Anterior cingulate cortex (tissue), 58 donors: ENCODE results near the gene FAAP100.

Experiments
- DNase-seq, 58 donors: peaks; one replicate each; lab custom pipeline; 2025; lab: John Stamatoyannopoulos, UW

Gene FAAP100

GRCh38 chr17:81514489-81514738, 37.7 kb downstream of the FAAP100 start:
- DNase-seq, result no peak

- peak in 35 of 58 donors; percentile 35 to 72 (median 57) for DNase-seq
These were observed 38.2 kb downstream of the FAAP100 start for GRCh38 chr17:81513753-81514488.

GRCh38 chr17:81513372-81513752, 38.8 kb downstream of the FAAP100 start:
- peak in 35 of 58 donors; percentile 41 to 72 (median 58) for DNase-seq

GRCh38 chr17:81512562-81513371, 39.4 kb downstream of the FAAP100 start, which contains the start of gene ACTG1:
Gene ACTG1 (minus strand): TSS chr17:81512799. CDS start chr17:81512354, 445 bp downstream.
- peak; percentile 38 to 94 (median 89) for DNase-seq

- DNase-seq, result peak in 1 of 58 donors; percentile 74
These were observed 40.2 kb downstream of the FAAP100 start for GRCh38 chr17:81511804-81512561.

GRCh38 chr17:81511554-81511803, 40.7 kb downstream of the FAAP100 start:
- no peak for DNase-seq

- DNase-seq, result peak in 2 of 58 donors; percentile 13 to 16
These were observed 41.2 kb downstream of the FAAP100 start for GRCh38 chr17:81510785-81511553.

- DNase-seq, result no peak
These were observed 42.0 kb downstream of the FAAP100 start for GRCh38 chr17:81509972-81510784.

- no peak for DNase-seq
These were observed 42.8 kb downstream of the FAAP100 start for GRCh38 chr17:81509207-81509971.

GRCh38 chr17:81508639-81509206, 43.4 kb downstream of the FAAP100 start:
- no peak for DNase-seq

GRCh38 chr17:81503619-81504018, 48.5 kb downstream of the FAAP100 start:
- DNase-seq, result no peak

- DNase-seq, result no peak
These were observed 49.6 kb downstream of the FAAP100 start for GRCh38 chr17:81502471-81503017.

- no peak for DNase-seq
These were observed 52.1 kb downstream of the FAAP100 start for GRCh38 chr17:81500047-81500446.

- DNase-seq, result no peak
These were observed 52.6 kb downstream of the FAAP100 start for GRCh38 chr17:81499601-81499970.

GRCh38 chr17:81498953-81499600, 53.1 kb downstream of the FAAP100 start:
- no peak for DNase-seq

GRCh38 chr17:81494626-81495377, 57.4 kb downstream of the FAAP100 start:
- DNase-seq, result peak in 30 of 58 donors; percentile 15 to 83 (median 48)
